Thoracic aorta (tissue), 2 donors: Measurements from ENCODE around the gene SUSD4. TPM values are rescaled to one million over a fixed set of nuclear protein-coding genes. Genes with fewer than 3 reads are reported as not detected.

Experiments used
- ATAC-seq: fragments of 150-250 bp; one replicate; pipeline ENCODE4 v1.8.0; 2017; ENCODE audit warnings: low read depth; ENCODE audit not compliant: insufficient number of reproducible peaks, low FRiP score
- DNase-seq: peaks from one replicate; pipeline ENCODE4 v3.0.0-alpha.2; 2020; ENCODE audit warnings: low spot score
- H3K27ac ChIP-seq, 2 donors: fragments of 200-600 bp; sonication (generic); 1 replicate in 1 of 2; 2 replicates in 1 of 2; pipeline ENCODE4 v1.5.1; 2016; ENCODE audit warnings: mild to moderate bottlenecking in 2 of 2, moderate library complexity in 2 of 2
- H3K27me3 ChIP-seq: fragments of 200-600 bp; sonication (generic); replicated peaks from 2 replicates; pipeline ENCODE4 v1.6.0; 2016; ENCODE audit warnings: mild to moderate bottlenecking; ENCODE audit not compliant: insufficient read depth
- H3K36me3 ChIP-seq: fragments of 200-600 bp; sonication (generic); one replicate; pipeline ENCODE4 v1.5.1; 2016
- H3K4me1 ChIP-seq, 2 donors: fragments of 200-600 bp; sonication (generic); 1 replicate in 1 of 2; 2 replicates in 1 of 2; pipeline versions ENCODE4 v1.5.1 to v1.6.0; 2016; ENCODE audit warnings: low read depth in 2 of 2, mild to moderate bottlenecking in 1 of 2; ENCODE audit not compliant: control insufficient read depth in 1 of 2
- H3K4me3 ChIP-seq: fragments of 200-600 bp; sonication (generic); 2 replicates; pipeline ENCODE4 v1.5.1; 2016; ENCODE audit warnings: mild to moderate bottlenecking
- H3K9me3 ChIP-seq: fragments of 200-600 bp; sonication (generic); 2 replicates; pipeline ENCODE4 v1.5.1; 2016
- CTCF ChIP-seq: fragments of 200-600 bp; sonication (generic); IDR thresholded peaks from one replicate; pipeline ENCODE4 v1.5.1; 2019; ENCODE audit warnings: antibody characterized with exemption
- total RNA-seq, 2 donors: library from RNA; depleted of rRNA; stranded (reverse); fragments of >200 nt; gene quantifications; one replicate each; pipeline versions ENCODE4 v1.1.0 to v1.2.3, GENCODE V29; 2016

SUSD4 gene
- total RNA-seq, 2 donors from 2014 or later = 1.6 TPM; not detected in 1

DNA sequence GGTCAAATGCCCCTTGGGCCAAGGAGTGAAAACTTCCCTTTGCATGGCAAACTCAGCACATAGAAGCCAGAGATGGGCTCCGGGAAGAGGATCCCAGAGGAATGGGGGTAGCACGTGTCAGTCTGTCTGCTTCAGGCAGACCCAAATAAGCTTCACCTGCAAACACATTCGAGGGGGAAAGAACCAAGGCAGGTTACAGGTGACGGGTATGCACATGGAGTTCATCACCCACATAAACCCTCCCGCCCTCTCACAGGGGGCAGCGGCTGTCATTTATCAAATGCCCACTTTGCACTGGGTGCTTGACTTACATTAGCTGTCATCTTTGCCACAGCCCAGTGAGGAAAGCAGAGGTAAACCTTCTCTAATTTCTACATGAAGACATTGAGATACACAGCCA lies 147.9 kb downstream of the SUSD4 start:
- Histone ChIP-seq H3K4me1 (no peaks in the 10 kb centered on the region), H3K36me3 (no peaks in the 10 kb centered on the region), H3K27ac (no peak overlapping the region), H3K9me3 (peaks cover 8% of the 10 kb centered on the region), H3K27me3 (no peaks in the 10 kb centered on the region), H3K4me3 (no peak overlapping the region)
- ATAC-seq (no peak), DNase-seq (no peak)
- no peak for TF ChIP-seq CTCF

DNA sequence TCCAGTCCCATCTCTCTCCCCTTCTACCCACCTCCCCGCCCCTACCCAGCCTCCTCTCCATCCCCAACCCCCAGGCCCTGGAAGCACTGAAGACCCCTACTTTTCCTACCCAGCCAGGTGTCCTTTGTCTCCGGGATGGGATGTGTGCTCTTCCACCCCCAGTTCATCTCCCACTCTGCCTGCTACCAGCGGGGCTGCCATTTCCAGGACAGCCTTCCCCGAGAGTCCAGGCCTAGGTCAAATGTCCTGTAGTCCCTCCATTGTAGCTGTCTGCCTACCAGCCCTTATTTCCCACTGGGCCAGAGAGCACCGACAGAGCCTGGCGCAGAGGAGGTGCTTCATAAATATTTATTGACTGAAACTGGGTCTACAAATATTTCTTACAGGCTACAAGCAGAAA lies 148.9 kb downstream of the SUSD4 start:
- TF ChIP-seq CTCF = no peak
- DNase-seq (no peak), ATAC-seq (no peak)
- H3K4me1 ChIP-seq = no peaks in the 10 kb centered on the region
- peaks cover 8% of the 10 kb centered on the region for H3K9me3 ChIP-seq
- no peaks in the 10 kb centered on the region for H3K36me3 ChIP-seq
- H3K27ac ChIP-seq = no peak overlapping the region
- no peaks in the 10 kb centered on the region for H3K27me3 ChIP-seq
- H3K4me3 ChIP-seq = no peak overlapping the region

DNA sequence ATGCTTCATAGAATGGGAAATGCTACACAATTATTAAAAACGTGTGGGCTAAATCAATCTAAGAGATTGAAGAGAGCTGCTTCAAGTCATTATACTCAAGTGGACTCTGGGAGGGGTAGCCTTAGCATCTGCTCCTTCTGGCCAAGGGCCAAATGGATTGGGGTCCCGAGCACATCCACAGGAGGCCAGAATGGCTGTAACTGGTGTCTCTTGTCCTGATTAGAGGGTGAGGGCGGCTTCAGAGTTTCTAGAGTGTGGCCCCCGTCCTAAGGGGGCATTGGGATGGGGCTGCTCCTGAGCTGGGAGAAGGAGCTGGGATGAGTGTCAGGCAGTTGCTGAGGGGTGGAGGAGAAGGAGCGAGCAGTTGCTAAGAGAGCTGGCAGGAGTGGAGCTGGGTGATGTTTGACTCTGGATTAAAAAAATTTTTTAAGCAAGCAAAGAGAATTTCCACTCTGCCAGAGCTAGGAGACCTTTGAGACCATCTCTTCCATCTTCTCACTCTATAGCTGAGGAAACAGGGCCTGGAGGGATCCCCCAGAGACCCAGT lies 149.6 kb downstream of the SUSD4 start:
- Histone ChIP-seq H3K9me3 (peaks cover 8% of the 10 kb centered on the region), H3K27ac (no peak overlapping the region), H3K4me3 (no peak overlapping the region), H3K36me3 (no peaks in the 10 kb centered on the region), H3K27me3 (no peaks in the 10 kb centered on the region), H3K4me1 (no peaks in the 10 kb centered on the region)
- no peak for DNase-seq
- no peak for TF ChIP-seq CTCF
- ATAC-seq = no peak

DNA sequence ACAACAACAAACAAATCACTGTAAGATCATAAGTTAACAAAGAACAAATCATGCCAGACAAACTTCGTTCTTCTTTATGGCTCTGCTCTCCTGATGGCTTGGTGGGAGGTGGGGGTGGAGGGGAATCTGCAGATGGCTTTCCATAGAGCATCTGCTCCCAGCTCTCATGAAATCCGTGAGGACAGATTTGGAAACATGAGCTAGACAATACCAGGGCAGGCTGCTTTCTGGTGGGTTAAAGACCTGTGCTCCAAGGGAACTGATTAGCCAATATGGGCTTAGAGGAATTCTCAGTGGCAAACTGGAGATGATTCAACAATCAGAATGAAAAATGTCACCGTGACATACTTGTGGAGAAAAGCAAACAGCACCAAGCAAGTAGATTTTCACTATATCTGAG lies 151.5 kb downstream of the SUSD4 start:
- Histone ChIP-seq H3K27me3 (no peaks in the 10 kb centered on the region), H3K27ac (no peak overlapping the region), H3K9me3 (no peaks in the 10 kb centered on the region), H3K36me3 (no peaks in the 10 kb centered on the region), H3K4me1 (no peaks in the 10 kb centered on the region), H3K4me3 (no peak overlapping the region)
- no peak for DNase-seq
- TF ChIP-seq CTCF = no peak
- ATAC-seq = no peak

GRCh38 chr1:223211323-223211985 lies 152.5 kb downstream of the SUSD4 start:
- no peaks in the 10 kb centered on the region for H3K36me3 ChIP-seq
- ATAC-seq (no peak), DNase-seq (no peak)
- no peaks in the 10 kb centered on the region for H3K9me3 ChIP-seq
- TF ChIP-seq CTCF = no peak
- no peaks in the 10 kb centered on the region for H3K27me3 ChIP-seq
- no peaks in the 10 kb centered on the region for H3K4me1 ChIP-seq
- no peak overlapping the region for H3K4me3 ChIP-seq
- H3K27ac ChIP-seq = no peak overlapping the region
